Measurements from ENCODE around the gene FGGY.

DNA sequence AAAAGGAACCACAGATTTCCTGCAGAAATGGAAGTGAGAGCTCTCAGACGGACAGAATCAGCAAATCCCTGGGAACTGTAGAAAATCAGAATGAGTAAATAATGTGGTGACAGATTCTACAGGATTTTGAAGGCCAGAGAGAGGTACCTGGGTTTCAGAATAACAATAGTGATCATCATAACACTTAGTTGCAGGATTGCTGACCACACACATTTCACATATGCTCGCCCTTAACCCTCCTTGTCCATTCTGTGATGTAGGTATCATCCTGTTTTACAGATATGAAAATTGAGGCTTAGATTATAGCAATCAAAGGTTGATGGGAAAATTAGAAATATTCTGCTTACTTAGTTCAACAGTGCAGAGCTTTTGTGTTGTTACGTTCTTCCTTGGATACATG lies 419.9 kb downstream of the FGGY start:
- TF ChIP-seq, protein P1, sequence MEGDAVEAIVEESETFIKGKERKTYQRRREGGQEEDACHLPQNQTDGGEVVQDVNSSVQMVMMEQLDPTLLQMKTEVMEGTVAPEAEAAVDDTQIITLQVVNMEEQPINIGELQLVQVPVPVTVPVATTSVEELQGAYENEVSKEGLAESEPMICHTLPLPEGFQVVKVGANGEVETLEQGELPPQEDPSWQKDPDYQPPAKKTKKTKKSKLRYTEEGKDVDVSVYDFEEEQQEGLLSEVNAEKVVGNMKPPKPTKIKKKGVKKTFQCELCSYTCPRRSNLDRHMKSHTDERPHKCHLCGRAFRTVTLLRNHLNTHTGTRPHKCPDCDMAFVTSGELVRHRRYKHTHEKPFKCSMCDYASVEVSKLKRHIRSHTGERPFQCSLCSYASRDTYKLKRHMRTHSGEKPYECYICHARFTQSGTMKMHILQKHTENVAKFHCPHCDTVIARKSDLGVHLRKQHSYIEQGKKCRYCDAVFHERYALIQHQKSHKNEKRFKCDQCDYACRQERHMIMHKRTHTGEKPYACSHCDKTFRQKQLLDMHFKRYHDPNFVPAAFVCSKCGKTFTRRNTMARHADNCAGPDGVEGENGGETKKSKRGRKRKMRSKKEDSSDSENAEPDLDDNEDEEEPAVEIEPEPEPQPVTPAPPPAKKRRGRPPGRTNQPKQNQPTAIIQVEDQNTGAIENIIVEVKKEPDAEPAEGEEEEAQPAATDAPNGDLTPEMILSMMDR (IDR thresholded peaks at IDR 0.05) = no peak
- TF ChIP-seq POLR2AphosphoS5 (IDR thresholded peaks at IDR 0.05) (no peak), POLR2A (IDR thresholded peaks at IDR 0.05; ENCODE audit: low read depth) (no peak)

Measured in esophagus muscularis mucosa (tissue), 3 donors.